ENCODE measurements around the gene PFKFB3. TPM values are rescaled to one million over a fixed set of nuclear protein-coding genes. Genes with fewer than 3 reads are reported as not detected.

The PFKFB3 gene
- total and polyA plus RNA-seq, 2 experiments from 2014 or later = 47.6 TPM

DNA sequence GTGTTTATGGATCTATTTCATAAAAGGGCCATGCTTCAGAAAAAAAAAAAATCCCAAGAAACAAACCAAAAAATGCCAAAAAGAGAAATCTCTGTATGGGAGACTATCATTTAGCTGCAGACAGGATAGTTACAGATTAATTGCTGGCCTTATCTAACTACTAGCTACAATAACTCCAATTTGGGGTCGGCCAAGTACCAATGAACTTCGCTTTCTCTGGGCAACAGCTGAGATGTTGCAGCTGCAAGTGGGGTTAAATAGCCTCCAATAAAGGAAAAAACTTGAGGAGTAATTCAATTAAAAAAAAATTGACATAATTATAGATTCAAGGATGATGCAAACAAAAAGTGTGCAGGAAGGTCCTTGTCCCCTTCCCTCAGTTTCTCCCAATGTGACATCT lies 73.6 kb downstream of the PFKFB3 start:
- H3K27ac ChIP-seq = no peak overlapping the region
- no peak for TF ChIP-seq CTCF (IDR thresholded peaks at IDR 0.05; ENCODE audit: low read depth, low read length)
- no peaks in the 10 kb centered on the region for H3K9me3 ChIP-seq (ENCODE audit: low read depth)
- no peaks in the 10 kb centered on the region for H3K27me3 ChIP-seq
- peaks cover 36% of the 10 kb centered on the region for H3K4me1 ChIP-seq (ENCODE audit: low read depth)
- H3K36me3 ChIP-seq = no peaks in the 10 kb centered on the region
- H3K4me3 ChIP-seq = no peak overlapping the region
- no peak for DNase-seq (ENCODE audit: low read depth in 1 of 2, low spot score in 1 of 2)

- Histone ChIP-seq H3K36me3 (no peaks in the 10 kb centered on the region), H3K27me3 (no peaks in the 10 kb centered on the region), H3K9me3 (ENCODE audit: low read depth) (no peaks in the 10 kb centered on the region), H3K27ac (peak overlapping the region; percentile 91), H3K4me3 (no peak overlapping the region), H3K4me1 (ENCODE audit: low read depth) (peaks cover 23% of the 10 kb centered on the region)
- no peak for TF ChIP-seq CTCF (IDR thresholded peaks at IDR 0.05; ENCODE audit: low read depth, low read length)
- peak; percentile 35 to 47 for DNase-seq (ENCODE audit: low read depth in 1 of 2, low spot score in 1 of 2)
Observed at GRCh38 chr10:6278519-6279120, 75.9 kb downstream of the PFKFB3 start.

DNA sequence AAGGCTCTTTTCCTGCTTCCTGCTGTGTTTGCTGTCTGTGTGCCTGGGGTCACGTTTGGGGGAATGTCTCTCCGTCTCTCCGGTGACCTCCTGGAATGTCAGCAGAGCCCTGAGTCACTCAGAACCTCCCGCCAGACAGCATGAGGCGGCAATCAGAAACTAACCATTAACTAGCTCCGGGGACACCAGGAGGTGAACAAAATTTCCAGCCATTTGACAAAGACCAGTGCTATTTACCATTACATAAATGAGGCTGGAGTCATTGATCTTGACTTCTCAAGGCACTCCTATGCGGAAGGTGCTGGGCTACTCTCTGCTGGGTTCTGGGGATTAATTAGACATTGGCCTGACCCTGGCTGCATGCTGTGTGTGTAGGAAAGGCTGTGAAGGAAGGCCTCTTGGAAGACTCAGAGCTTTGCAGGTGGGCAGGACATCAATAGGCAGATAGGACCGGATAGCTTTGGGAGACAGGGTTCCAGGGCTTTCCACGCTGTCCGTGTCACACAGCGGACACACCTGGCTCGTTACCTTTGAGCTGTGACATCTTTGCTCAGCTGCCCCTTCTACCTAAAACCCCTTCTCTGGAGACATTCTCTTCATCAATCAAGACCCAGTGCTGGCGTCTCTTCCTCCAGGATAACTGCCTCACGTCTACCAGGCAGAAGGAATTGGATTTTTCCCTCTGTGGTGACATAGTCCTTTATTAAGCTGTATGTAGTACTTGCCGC lies 77.0 kb downstream of the PFKFB3 start:
- no peaks in the 10 kb centered on the region for H3K9me3 ChIP-seq (ENCODE audit: low read depth)
- no peak for TF ChIP-seq CTCF (IDR thresholded peaks at IDR 0.05; ENCODE audit: low read depth, low read length)
- peak; percentile 45 to 60 for DNase-seq (ENCODE audit: low read depth in 1 of 2, low spot score in 1 of 2)
- H3K36me3 ChIP-seq = no peaks in the 10 kb centered on the region
- peak overlapping the region; percentile 1 for H3K4me3 ChIP-seq
- H3K4me1 ChIP-seq (ENCODE audit: low read depth) = peaks cover 22% of the 10 kb centered on the region
- H3K27me3 ChIP-seq = no peaks in the 10 kb centered on the region
- H3K27ac ChIP-seq = peak overlapping the region; percentile 91

GRCh38 chr10:6280291-6280690 lies 77.6 kb downstream of the PFKFB3 start:
- TF ChIP-seq CTCF (IDR thresholded peaks at IDR 0.05; ENCODE audit: low read depth, low read length) = no peak
- no peak for DNase-seq (ENCODE audit: low read depth in 1 of 2, low spot score in 1 of 2)
- H3K4me3 ChIP-seq = no peak overlapping the region
- H3K4me1 ChIP-seq (ENCODE audit: low read depth) = peaks cover 22% of the 10 kb centered on the region
- no peaks in the 10 kb centered on the region for H3K9me3 ChIP-seq (ENCODE audit: low read depth)
- H3K27ac ChIP-seq = peak overlapping the region; percentile 91
- H3K36me3 ChIP-seq = no peaks in the 10 kb centered on the region
- H3K27me3 ChIP-seq = no peaks in the 10 kb centered on the region

- Histone ChIP-seq H3K9me3 (ENCODE audit: low read depth) (no peaks in the 10 kb centered on the region), H3K27ac (no peak overlapping the region), H3K4me3 (no peak overlapping the region), H3K4me1 (ENCODE audit: low read depth) (peaks cover 22% of the 10 kb centered on the region), H3K36me3 (no peaks in the 10 kb centered on the region), H3K27me3 (no peaks in the 10 kb centered on the region)
- no peak for TF ChIP-seq CTCF (IDR thresholded peaks at IDR 0.05; ENCODE audit: low read depth, low read length)
- no peak for DNase-seq (ENCODE audit: low read depth in 1 of 2, low spot score in 1 of 2)
Observed at GRCh38 chr10:6282454-6282958, 79.8 kb downstream of the PFKFB3 start.
